Measurements from ENCODE around the gene SLC22A13.
"Not testable (repeated sequence)": the region's sequence is repeated elsewhere in the genome, so short reads cannot be mapped to it uniquely, and the experiment has no call there.

SLC22A13 gene

GRCh38 chr3:38308456-38308855 is 42.8 kb downstream of the SLC22A13 start:
- DNase-seq: no peak

DNA sequence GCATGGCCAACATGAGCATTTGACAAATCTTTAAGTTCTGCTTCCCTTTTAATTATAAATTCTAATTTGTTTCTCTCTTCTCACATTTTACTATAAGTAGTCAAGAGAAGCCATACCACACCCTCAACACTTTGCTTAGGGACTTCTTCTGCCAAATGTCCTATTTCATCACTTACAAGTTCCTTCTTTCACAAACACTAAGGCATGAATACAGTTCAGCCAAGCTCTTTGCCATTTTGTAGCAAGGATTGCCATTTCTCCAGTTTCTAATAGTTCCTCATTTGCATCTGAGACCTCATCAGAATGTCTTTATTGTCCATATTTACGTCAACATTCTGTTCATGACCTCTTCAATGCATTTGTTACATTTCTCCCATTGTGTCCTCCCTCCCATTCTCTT is 45.9 kb downstream of the SLC22A13 start:
- DNase-seq: no peak

- no peak for DNase-seq
These were observed 46.3 kb downstream of the SLC22A13 start for GRCh38 chr3:38311941-38312340.

GRCh38 chr3:38312356-38312755 is 46.7 kb downstream of the SLC22A13 start:
- DNase-seq: no peak

GRCh38 chr3:38313263-38313662 is 47.7 kb downstream of the SLC22A13 start:
- DNase-seq: no peak

DNA sequence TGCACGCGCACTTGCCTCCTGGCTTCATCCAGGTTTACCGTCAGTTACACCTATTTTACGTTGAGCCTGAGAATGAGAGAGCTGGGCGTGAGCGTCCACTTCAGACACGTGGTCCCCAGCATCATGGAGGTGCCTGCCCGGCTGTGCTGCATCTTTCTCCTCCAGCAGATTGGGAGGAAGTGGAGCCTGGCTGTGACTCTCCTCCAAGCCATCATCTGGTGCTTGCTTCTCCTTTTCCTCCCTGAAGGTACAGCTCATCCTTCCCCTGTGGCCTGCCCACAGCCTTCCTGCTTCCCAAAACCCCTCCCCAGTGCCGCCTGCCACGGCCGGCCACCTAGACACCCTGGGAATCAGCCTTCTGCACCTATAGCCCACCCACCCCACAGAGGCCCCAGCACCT is 48.1 kb downstream of the SLC22A13 start:
- DNase-seq: no peak

- DNase-seq: no peak
These were observed 48.6 kb downstream of the SLC22A13 start for GRCh38 chr3:38314112-38314763.

DNA sequence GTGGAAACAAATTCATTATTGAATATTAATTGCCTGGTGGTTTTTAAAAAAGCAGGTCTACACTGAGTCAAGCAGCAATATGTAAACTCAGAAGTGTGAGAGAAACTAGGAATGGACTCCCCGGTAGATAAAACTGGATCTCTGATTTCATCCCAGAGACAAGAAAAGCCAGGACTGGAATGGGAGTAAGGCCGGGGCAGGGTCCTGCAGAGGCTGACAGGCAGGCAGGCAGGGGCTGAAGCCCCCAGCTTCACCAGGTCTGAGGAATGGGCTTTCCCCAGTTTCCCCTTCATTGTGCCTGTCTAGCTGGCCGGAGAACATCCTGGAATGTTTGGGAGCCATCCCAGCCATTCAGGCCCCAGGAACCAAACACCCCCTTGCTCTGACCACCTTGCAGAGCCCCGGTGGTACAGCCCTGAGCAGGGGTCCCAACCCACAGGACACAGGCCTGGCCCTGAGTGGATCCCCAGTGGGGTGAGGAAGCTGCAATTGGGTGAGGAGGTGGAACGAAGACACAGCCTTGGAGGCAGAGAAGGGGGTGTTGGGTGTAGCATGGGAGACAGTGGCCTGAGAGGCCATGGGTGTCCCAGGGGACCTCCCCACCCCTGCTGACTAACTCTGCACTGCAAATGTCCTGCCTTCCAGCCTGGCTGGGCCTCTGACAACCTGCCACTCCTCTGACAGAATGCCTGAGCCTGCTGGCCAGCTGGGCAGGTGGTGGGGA is 49.3 kb downstream of the SLC22A13 start:
- DNase-seq: no peak

DNA sequence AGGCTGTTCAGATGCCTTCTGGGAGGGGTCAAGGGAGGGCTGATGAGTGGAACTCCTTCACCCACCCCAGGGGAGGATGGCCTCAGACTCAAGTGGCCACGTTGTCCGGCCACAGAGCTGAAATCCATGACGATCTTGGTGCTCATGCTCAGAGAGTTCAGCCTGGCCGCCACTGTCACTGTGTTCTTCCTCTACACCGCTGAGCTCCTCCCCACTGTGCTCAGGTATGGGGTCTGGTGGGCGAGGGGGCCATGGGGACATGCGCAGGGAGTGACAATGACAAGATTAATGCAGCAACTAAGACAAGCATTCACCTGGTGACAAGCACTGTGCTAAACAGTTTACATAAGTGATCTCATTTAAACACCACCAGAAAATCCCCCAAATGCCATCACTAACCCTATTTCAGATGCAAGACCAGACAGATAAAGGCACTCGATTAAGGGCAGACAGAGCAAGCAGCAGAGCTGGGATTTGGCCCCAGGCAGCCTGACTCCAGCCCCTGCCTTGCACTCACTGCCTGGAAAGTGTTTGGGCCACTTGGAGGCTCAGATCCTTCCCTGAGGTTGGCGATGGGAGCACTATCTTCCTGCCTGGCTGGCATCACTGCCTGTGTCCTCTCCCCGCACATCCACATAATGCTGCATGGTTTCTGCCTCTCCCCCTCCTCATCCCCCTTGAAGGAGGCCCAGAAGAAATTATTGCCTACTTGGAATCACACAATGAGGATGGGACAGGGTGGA is 50.0 kb downstream of the SLC22A13 start:
- DNase-seq: no peak

GRCh38 chr3:38316356-38317191 is 51.0 kb downstream of the SLC22A13 start:
- no peak for DNase-seq

GRCh38 chr3:38317192-38317759 is 51.7 kb downstream of the SLC22A13 start:
- DNase-seq: no peak

- DNase-seq: no peak
These were observed 53.4 kb downstream of the SLC22A13 start for GRCh38 chr3:38318766-38319671.

DNA sequence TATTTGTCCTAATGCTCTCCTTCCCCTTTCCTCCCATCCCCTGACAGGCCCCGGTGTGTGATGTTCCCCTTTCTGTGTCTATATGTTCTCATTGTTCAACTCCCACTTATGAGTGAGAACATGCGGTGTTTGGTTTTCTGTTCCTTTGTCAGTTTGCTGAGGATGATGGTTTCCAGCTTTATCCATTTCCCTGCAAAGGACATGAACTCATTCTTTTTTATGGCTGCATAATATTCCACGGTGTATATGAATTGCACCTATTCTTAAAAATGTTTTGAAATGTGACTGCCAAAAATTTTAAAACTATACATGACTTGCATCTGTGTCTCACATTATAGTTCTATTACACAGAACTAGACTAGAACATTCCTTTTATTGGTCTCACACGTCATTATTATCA is 55.0 kb downstream of the SLC22A13 start:
- DNase-seq: not testable (repeated sequence)

DNA sequence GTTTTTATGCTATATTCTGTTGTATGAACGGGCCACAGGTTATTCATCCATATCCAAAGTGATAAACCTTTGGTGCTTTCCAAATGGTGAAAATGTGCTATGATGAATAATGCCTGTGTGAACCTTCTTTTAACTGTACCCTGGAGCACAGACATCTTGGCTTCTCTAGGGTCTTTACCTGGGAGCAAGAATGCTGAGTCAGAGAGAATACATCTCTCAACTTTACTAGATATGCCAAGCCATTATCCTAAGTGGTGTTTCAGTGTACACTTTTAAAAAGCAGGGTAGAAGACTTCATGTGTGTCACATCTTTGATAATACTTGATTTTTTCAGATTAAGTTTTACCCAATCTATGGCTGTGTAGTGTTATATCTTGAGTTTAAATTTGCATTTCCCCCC is 57.4 kb downstream of the SLC22A13 start:
- DNase-seq: no peak

DNA sequence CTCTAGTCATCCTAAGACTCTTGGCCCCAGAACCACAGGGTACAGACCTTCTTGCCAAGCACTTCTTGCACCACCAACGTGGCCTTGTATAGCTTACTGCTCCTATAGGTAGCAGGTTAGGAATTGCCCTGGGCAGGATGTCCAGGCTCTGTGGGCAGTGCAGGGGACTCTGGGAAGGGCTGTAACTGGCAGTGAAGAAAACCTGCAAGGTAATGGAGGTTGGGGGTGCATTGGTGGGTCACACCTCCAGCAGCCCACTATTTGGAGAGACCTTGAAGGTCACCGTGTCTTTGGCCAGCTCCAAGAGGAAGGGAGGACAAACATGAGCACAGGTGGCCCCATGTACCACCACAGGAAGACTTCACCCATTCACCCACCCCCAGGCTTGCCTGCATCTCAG is 59.6 kb downstream of the SLC22A13 start:
- no peak for DNase-seq

DNA sequence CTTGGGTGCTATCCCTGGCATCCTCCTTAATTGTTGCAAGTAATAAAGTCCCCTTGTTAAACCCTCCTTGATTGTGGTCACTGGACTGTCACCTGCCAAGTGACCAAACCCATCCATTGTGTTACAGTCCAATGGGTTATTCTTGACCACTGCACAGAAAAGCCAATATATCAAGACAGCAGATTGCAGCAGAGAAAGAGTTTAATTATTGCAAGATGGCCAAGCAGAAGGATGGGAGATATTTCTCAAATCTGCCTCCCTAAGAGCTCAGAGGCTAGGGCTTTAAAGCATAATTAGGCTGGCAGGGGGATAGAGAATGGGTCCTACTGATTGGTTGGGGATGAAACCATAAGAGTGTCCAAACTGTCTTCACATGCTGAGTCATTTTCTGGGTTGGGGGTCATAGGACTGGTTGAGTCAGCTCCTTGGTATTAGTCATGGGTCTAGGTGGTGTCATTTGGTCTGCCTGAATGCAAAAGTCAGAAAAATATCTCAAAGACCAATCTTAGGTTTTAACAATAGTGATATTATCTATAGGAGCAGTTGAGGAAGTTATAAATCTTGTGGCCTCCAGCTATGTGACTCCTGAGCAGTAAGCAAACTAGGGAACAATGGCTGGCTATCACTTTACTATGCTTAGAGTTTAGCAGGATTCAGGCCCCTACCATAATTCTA is 61.9 kb downstream of the SLC22A13 start:
- no peak for DNase-seq

All from right forelimb (tissue), 1 donor.